Measurements from ENCODE around the gene APOD.
"Not testable (repeated sequence)": the region's sequence is repeated elsewhere in the genome, so short reads cannot be mapped to it uniquely, and the experiment has no call there.

APOD gene

GRCh38 chr3:195595785-195596531, 12.2 kb upstream of the APOD start:
- Histone ChIP-seq H3K4me1 (ENCODE audit: control insufficient read depth, low read depth, low read length) (no peaks in the 10 kb centered on the region), H3K4me3 (ENCODE audit: low read length) (no peak overlapping the region), H3K27ac (ENCODE audit: low read length) (no peak overlapping the region), H3K27me3 (ENCODE audit: control insufficient read depth, insufficient read depth, low read length) (no peaks in the 10 kb centered on the region), H3K9me3 (ENCODE audit: control insufficient read depth, low read depth, low read length) (no peaks in the 10 kb centered on the region), H3K9ac (ENCODE audit: low read length) (no peak overlapping the region), H3K36me3 (ENCODE audit: control insufficient read depth, low read depth, low read length) (no peaks in the 10 kb centered on the region)

- no peaks in the 10 kb centered on the region for H3K9me3 ChIP-seq (ENCODE audit: control insufficient read depth, low read depth, low read length)
These were observed 8.1 kb upstream of the APOD start for GRCh38 chr3:195591852-195592251.

GRCh38 chr3:195591220-195591619, 7.5 kb upstream of the APOD start:
- H3K27ac ChIP-seq (ENCODE audit: low read length) = no peak overlapping the region
- no peaks in the 10 kb centered on the region for H3K4me1 ChIP-seq (ENCODE audit: control insufficient read depth, low read depth, low read length)
- H3K4me3 ChIP-seq (ENCODE audit: low read length) = no peak overlapping the region
- H3K9ac ChIP-seq (ENCODE audit: low read length) = no peak overlapping the region
- no peaks in the 10 kb centered on the region for H3K36me3 ChIP-seq (ENCODE audit: control insufficient read depth, low read depth, low read length)
- no peaks in the 10 kb centered on the region for H3K27me3 ChIP-seq (ENCODE audit: control insufficient read depth, insufficient read depth, low read length)
- no peaks in the 10 kb centered on the region for H3K9me3 ChIP-seq (ENCODE audit: control insufficient read depth, low read depth, low read length)

More at GRCh38 chr3:195591852-195592251, 8.1 kb upstream of the APOD start:
- no peaks in the 10 kb centered on the region for H3K4me1 ChIP-seq (ENCODE audit: control insufficient read depth, low read depth, low read length)
- no peaks in the 10 kb centered on the region for H3K36me3 ChIP-seq (ENCODE audit: control insufficient read depth, low read depth, low read length)
- H3K27me3 ChIP-seq (ENCODE audit: control insufficient read depth, insufficient read depth, low read length) = no peaks in the 10 kb centered on the region
- no peak overlapping the region for H3K27ac ChIP-seq (ENCODE audit: low read length)
- H3K9ac ChIP-seq (ENCODE audit: low read length) = no peak overlapping the region
- H3K4me3 ChIP-seq (ENCODE audit: low read length) = no peak overlapping the region

GRCh38 chr3:195590381-195590780, 6.6 kb upstream of the APOD start:
- H3K9me3 ChIP-seq (ENCODE audit: control insufficient read depth, low read depth, low read length); H3K4me3 ChIP-seq (ENCODE audit: low read length); H3K4me1 ChIP-seq (ENCODE audit: control insufficient read depth, low read depth, low read length); H3K36me3 ChIP-seq (ENCODE audit: control insufficient read depth, low read depth, low read length); H3K9ac ChIP-seq (ENCODE audit: low read length); H3K27me3 ChIP-seq (ENCODE audit: control insufficient read depth, insufficient read depth, low read length); H3K27ac ChIP-seq (ENCODE audit: low read length): not testable (repeated sequence)

- H3K36me3 ChIP-seq (ENCODE audit: control insufficient read depth, low read depth, low read length); H3K27ac ChIP-seq (ENCODE audit: low read length); H3K27me3 ChIP-seq (ENCODE audit: control insufficient read depth, insufficient read depth, low read length); H3K4me3 ChIP-seq (ENCODE audit: low read length); H3K4me1 ChIP-seq (ENCODE audit: control insufficient read depth, low read depth, low read length); H3K9me3 ChIP-seq (ENCODE audit: control insufficient read depth, low read depth, low read length); H3K9ac ChIP-seq (ENCODE audit: low read length): not testable (repeated sequence)
These were observed 6.1 kb upstream of the APOD start for GRCh38 chr3:195589796-195590195.

- Histone ChIP-seq H3K9ac (ENCODE audit: low read length) (no peak overlapping the region), H3K27me3 (ENCODE audit: control insufficient read depth, insufficient read depth, low read length) (no peaks in the 10 kb centered on the region), H3K36me3 (ENCODE audit: control insufficient read depth, low read depth, low read length) (no peaks in the 10 kb centered on the region), H3K4me1 (ENCODE audit: control insufficient read depth, low read depth, low read length) (no peaks in the 10 kb centered on the region), H3K27ac (ENCODE audit: low read length) (no peak overlapping the region), H3K9me3 (ENCODE audit: control insufficient read depth, low read depth, low read length) (no peaks in the 10 kb centered on the region), H3K4me3 (ENCODE audit: low read length) (no peak overlapping the region)
These were observed 4.1 kb upstream of the APOD start for GRCh38 chr3:195587824-195588223.

- no peaks in the 10 kb centered on the region for H3K27me3 ChIP-seq (ENCODE audit: control insufficient read depth, insufficient read depth, low read length)
- H3K9me3 ChIP-seq (ENCODE audit: control insufficient read depth, low read depth, low read length) = no peaks in the 10 kb centered on the region
- no peak overlapping the region for H3K27ac ChIP-seq (ENCODE audit: low read length)
- no peak overlapping the region for H3K9ac ChIP-seq (ENCODE audit: low read length)
- H3K4me1 ChIP-seq (ENCODE audit: control insufficient read depth, low read depth, low read length) = no peaks in the 10 kb centered on the region
- H3K4me3 ChIP-seq (ENCODE audit: low read length) = no peak overlapping the region
- no peaks in the 10 kb centered on the region for H3K36me3 ChIP-seq (ENCODE audit: control insufficient read depth, low read depth, low read length)
These were observed 3.7 kb upstream of the APOD start for GRCh38 chr3:195587406-195587805.

- Histone ChIP-seq H3K36me3 (ENCODE audit: control insufficient read depth, low read depth, low read length) (no peaks in the 10 kb centered on the region), H3K27me3 (ENCODE audit: control insufficient read depth, insufficient read depth, low read length) (no peaks in the 10 kb centered on the region), H3K9me3 (ENCODE audit: control insufficient read depth, low read depth, low read length) (no peaks in the 10 kb centered on the region), H3K9ac (ENCODE audit: low read length) (no peak overlapping the region), H3K27ac (ENCODE audit: low read length) (no peak overlapping the region), H3K4me1 (ENCODE audit: control insufficient read depth, low read depth, low read length) (no peaks in the 10 kb centered on the region), H3K4me3 (ENCODE audit: low read length) (no peak overlapping the region)
These were observed 767 bp upstream of the APOD start for GRCh38 chr3:195584543-195584870.

GRCh38 chr3:195582947-195583346, 793 bp downstream of the APOD start:
- H3K27me3 ChIP-seq (ENCODE audit: control insufficient read depth, insufficient read depth, low read length) = no peaks in the 10 kb centered on the region
- no peaks in the 10 kb centered on the region for H3K9me3 ChIP-seq (ENCODE audit: control insufficient read depth, low read depth, low read length)
- no peak overlapping the region for H3K9ac ChIP-seq (ENCODE audit: low read length)
- H3K4me3 ChIP-seq (ENCODE audit: low read length) = no peak overlapping the region
- no peaks in the 10 kb centered on the region for H3K36me3 ChIP-seq (ENCODE audit: control insufficient read depth, low read depth, low read length)
- H3K27ac ChIP-seq (ENCODE audit: low read length) = no peak overlapping the region
- no peaks in the 10 kb centered on the region for H3K4me1 ChIP-seq (ENCODE audit: control insufficient read depth, low read depth, low read length)

GRCh38 chr3:195580744-195581443, 2.8 kb downstream of the APOD start:
- Histone ChIP-seq H3K27me3 (ENCODE audit: control insufficient read depth, insufficient read depth, low read length) (no peaks in the 10 kb centered on the region), H3K27ac (ENCODE audit: low read length) (no peak overlapping the region), H3K4me1 (ENCODE audit: control insufficient read depth, low read depth, low read length) (no peaks in the 10 kb centered on the region)

GRCh38 chr3:195579281-195579680, 4.5 kb downstream of the APOD start:
- no peaks in the 10 kb centered on the region for H3K9me3 ChIP-seq (ENCODE audit: control insufficient read depth, low read depth, low read length)
- no peaks in the 10 kb centered on the region for H3K4me1 ChIP-seq (ENCODE audit: control insufficient read depth, low read depth, low read length)
- H3K36me3 ChIP-seq (ENCODE audit: control insufficient read depth, low read depth, low read length) = no peaks in the 10 kb centered on the region
- H3K27ac ChIP-seq (ENCODE audit: low read length) = no peak overlapping the region
- no peak overlapping the region for H3K9ac ChIP-seq (ENCODE audit: low read length)
- no peak overlapping the region for H3K4me3 ChIP-seq (ENCODE audit: low read length)
- no peaks in the 10 kb centered on the region for H3K27me3 ChIP-seq (ENCODE audit: control insufficient read depth, insufficient read depth, low read length)

More at GRCh38 chr3:195580744-195581443, 2.8 kb downstream of the APOD start:
- Histone ChIP-seq H3K36me3 (ENCODE audit: control insufficient read depth, low read depth, low read length) (no peaks in the 10 kb centered on the region), H3K4me3 (ENCODE audit: low read length) (no peak overlapping the region), H3K9ac (ENCODE audit: low read length) (no peak overlapping the region), H3K9me3 (ENCODE audit: control insufficient read depth, low read depth, low read length) (no peaks in the 10 kb centered on the region)

- Histone ChIP-seq H3K9ac (ENCODE audit: low read length) (no peak overlapping the region), H3K4me3 (ENCODE audit: low read length) (no peak overlapping the region), H3K27me3 (ENCODE audit: control insufficient read depth, insufficient read depth, low read length) (no peaks in the 10 kb centered on the region), H3K27ac (ENCODE audit: low read length) (no peak overlapping the region), H3K4me1 (ENCODE audit: control insufficient read depth, low read depth, low read length) (peaks cover 5% of the 10 kb centered on the region), H3K9me3 (ENCODE audit: control insufficient read depth, low read depth, low read length) (no peaks in the 10 kb centered on the region), H3K36me3 (ENCODE audit: control insufficient read depth, low read depth, low read length) (no peaks in the 10 kb centered on the region)
These were observed 5.2 kb downstream of the APOD start for GRCh38 chr3:195578565-195578964.

Measured in iPS-18a (cell line).